Measurements from ENCODE around the gene MAGEC3. TPM values are rescaled to one million over a fixed set of nuclear protein-coding genes. Genes with fewer than 3 reads are reported as not detected.

Gene MAGEC3
- total RNA-seq, 1 experiment from 2014 or later: not detected

GRCh38 chrX:141903400-141904155 is 65.5 kb downstream of the MAGEC3 start, which contains the start of gene MAGEC1:
Gene MAGEC1 (plus strand): TSS chrX:141903894. CDS start chrX:141905073, 1,179 bp downstream.
- BruUV-seq (replicated peaks): no TSS peak
- no peak for DNase-seq (ENCODE audit: low spot score)
- H3K9me3 ChIP-seq (ENCODE audit: low read depth, low read length, poor library complexity, severe bottlenecking): peaks cover 5% of the 10 kb centered on the region
- POLR2A ChIA-PET (ENCODE audit: low non-redundant PET): no interaction called here
- intact Hi-C loops (cut with micrococcal nuclease; ENCODE audit: unreplicated experiment): no loop called here
- TF ChIP-seq EZH2 (IDR thresholded peaks at IDR 0.05; ENCODE audit: borderline replicate concordance, low read depth, low read length, poor library complexity, severe bottlenecking) (no peak), CTCF (conservative IDR thresholded peaks at IDR 0.05; ENCODE audit: low read depth, low read length) (no peak)
- CTCF ChIA-PET: no interaction called here
- no peaks in the 10 kb centered on the region for H3K4me1 ChIP-seq (ENCODE audit: insufficient read depth, low read length, poor library complexity, severe bottlenecking)
- H3K36me3 ChIP-seq (ENCODE audit: insufficient read depth, low read length, poor library complexity, severe bottlenecking): no peaks in the 10 kb centered on the region
- no peaks in the 10 kb centered on the region for H3K27me3 ChIP-seq (replicated peaks; ENCODE audit: insufficient read depth, low read depth, low read length, poor library complexity)
- H3K27ac ChIP-seq (ENCODE audit: low read depth, low read length, poor library complexity, severe bottlenecking): no peak within 1 kb of the TSS
- no peak within 1 kb of the TSS for H3K4me3 ChIP-seq (ENCODE audit: low read depth, low read length, poor library complexity, severe bottlenecking)

GRCh38 chrX:141904262-141904661 is 66.1 kb downstream of the MAGEC3 start:
- Histone ChIP-seq H3K4me1 (ENCODE audit: insufficient read depth, low read length, poor library complexity, severe bottlenecking) (no peaks in the 10 kb centered on the region), H3K36me3 (ENCODE audit: insufficient read depth, low read length, poor library complexity, severe bottlenecking) (no peaks in the 10 kb centered on the region), H3K27ac (ENCODE audit: low read depth, low read length, poor library complexity, severe bottlenecking) (no peak overlapping the region), H3K4me3 (ENCODE audit: low read depth, low read length, poor library complexity, severe bottlenecking) (no peak overlapping the region), H3K9me3 (ENCODE audit: low read depth, low read length, poor library complexity, severe bottlenecking) (peaks cover 10% of the 10 kb centered on the region), H3K27me3 (replicated peaks; ENCODE audit: insufficient read depth, low read depth, low read length, poor library complexity) (no peaks in the 10 kb centered on the region)
- no TSS peak for BruUV-seq (replicated peaks)
- intact Hi-C loops (cut with micrococcal nuclease; ENCODE audit: unreplicated experiment): no loop called here
- ChIA-PET CTCF (no interaction called here), POLR2A (ENCODE audit: low non-redundant PET) (no interaction called here)
- TF ChIP-seq EZH2 (IDR thresholded peaks at IDR 0.05; ENCODE audit: borderline replicate concordance, low read depth, low read length, poor library complexity, severe bottlenecking) (no peak), CTCF (conservative IDR thresholded peaks at IDR 0.05; ENCODE audit: low read depth, low read length) (no peak)
- no peak for DNase-seq (ENCODE audit: low spot score)

- no peak for TF ChIP-seq CTCF (conservative IDR thresholded peaks at IDR 0.05; ENCODE audit: low read depth, low read length)
- TF ChIP-seq EZH2 (IDR thresholded peaks at IDR 0.05; ENCODE audit: borderline replicate concordance, low read depth, low read length, poor library complexity, severe bottlenecking): no peak
- Histone ChIP-seq H3K36me3 (ENCODE audit: insufficient read depth, low read length, poor library complexity, severe bottlenecking) (no peaks in the 10 kb centered on the region), H3K4me3 (ENCODE audit: low read depth, low read length, poor library complexity, severe bottlenecking) (no peak overlapping the region), H3K4me1 (ENCODE audit: insufficient read depth, low read length, poor library complexity, severe bottlenecking) (no peaks in the 10 kb centered on the region), H3K27ac (ENCODE audit: low read depth, low read length, poor library complexity, severe bottlenecking) (no peak overlapping the region), H3K9me3 (ENCODE audit: low read depth, low read length, poor library complexity, severe bottlenecking) (no peaks in the 10 kb centered on the region), H3K27me3 (replicated peaks; ENCODE audit: insufficient read depth, low read depth, low read length, poor library complexity) (no peaks in the 10 kb centered on the region)
- intact Hi-C loops (cut with micrococcal nuclease; ENCODE audit: unreplicated experiment): no loop called here
- ChIA-PET CTCF (no interaction called here), POLR2A (ENCODE audit: low non-redundant PET) (no interaction called here)
- BruUV-seq (replicated peaks): no TSS peak
- DNase-seq (ENCODE audit: low spot score): no peak
These were observed 79.7 kb downstream of the MAGEC3 start for GRCh38 chrX:141917801-141918200.

Data from A673 (cell line).